Measurements from ENCODE around the gene SPATA20. TPM values are rescaled to one million over a fixed set of nuclear protein-coding genes. Genes with fewer than 3 reads are reported as not detected.

The SPATA20 gene
- total and polyA plus RNA-seq, 4 donors: 15.6 to 42.4 (median 19.6) TPM

DNA sequence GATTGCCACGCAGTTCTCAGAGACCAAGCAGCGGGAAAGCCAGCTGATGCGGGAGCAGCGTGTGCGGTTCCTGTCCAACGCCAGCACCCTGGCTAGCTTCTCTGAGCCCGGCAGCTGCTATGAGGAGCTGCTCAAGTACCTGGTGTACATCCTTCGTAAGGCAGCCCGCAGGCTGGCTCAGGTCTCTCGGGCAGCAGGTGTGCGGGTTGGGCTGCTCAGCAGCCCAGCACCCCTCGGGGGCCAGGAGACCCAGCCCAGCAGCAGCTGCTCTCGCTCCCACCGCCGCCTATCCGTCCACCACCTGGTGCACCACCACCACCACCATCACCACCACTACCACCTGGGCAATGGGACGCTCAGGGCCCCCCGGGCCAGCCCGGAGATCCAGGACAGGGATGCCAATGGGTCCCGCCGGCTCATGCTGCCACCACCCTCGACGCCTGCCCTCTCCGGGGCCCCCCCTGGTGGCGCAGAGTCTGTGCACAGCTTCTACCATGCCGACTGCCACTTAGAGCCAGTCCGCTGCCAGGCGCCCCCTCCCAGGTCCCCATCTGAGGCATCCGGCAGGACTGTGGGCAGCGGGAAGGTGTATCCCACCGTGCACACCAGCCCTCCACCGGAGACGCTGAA lies 28.7 kb downstream of the SPATA20 start:
- Histone ChIP-seq H3K27me3 (ENCODE audit: control insufficient read depth in 4 of 4, insufficient read depth in 4 of 4, low read length in 3 of 4) (no peaks in the 10 kb centered on the region), H3K9ac (ENCODE audit: low read depth in 1 of 2, low read length in 2 of 2) (no peak overlapping the region), H3K36me3 (ENCODE audit: control insufficient read depth in 4 of 4, insufficient read depth in 3 of 4, low read depth in 1 of 4, low read length in 3 of 4) (no peaks in the 10 kb centered on the region), H3K9me3 (ENCODE audit: control insufficient read depth in 4 of 4, low read length in 3 of 4) (no peaks in the 10 kb centered on the region), H3K4me1 (ENCODE audit: control insufficient read depth in 4 of 4, insufficient read depth in 4 of 4, low read length in 3 of 4) (no peaks in the 10 kb centered on the region), H3K27ac (ENCODE audit: low read depth in 1 of 2, low read length in 2 of 2) (no peak overlapping the region), H3K4me3 (ENCODE audit: low read depth in 1 of 3, low read length in 3 of 3) (no peak overlapping the region)
- 87% methylated on average over 33 of the region's 33 CpGs for WGBS
- TF ChIP-seq HNF4A (conservative IDR thresholded peaks at IDR 0.05): no peak
- TF ChIP-seq, protein P1, sequence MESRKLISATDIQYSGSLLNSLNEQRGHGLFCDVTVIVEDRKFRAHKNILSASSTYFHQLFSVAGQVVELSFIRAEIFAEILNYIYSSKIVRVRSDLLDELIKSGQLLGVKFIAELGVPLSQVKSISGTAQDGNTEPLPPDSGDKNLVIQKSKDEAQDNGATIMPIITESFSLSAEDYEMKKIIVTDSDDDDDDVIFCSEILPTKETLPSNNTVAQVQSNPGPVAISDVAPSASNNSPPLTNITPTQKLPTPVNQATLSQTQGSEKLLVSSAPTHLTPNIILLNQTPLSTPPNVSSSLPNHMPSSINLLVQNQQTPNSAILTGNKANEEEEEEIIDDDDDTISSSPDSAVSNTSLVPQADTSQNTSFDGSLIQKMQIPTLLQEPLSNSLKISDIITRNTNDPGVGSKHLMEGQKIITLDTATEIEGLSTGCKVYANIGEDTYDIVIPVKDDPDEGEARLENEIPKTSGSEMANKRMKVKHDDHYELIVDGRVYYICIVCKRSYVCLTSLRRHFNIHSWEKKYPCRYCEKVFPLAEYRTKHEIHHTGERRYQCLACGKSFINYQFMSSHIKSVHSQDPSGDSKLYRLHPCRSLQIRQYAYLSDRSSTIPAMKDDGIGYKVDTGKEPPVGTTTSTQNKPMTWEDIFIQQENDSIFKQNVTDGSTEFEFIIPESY (IDR thresholded peaks at IDR 0.05): no peak
- no peak for TF ChIP-seq TAF1 (conservative IDR thresholded peaks at IDR 0.05)
- TF ChIP-seq JUND (IDR thresholded peaks at IDR 0.05): no peak
- TF ChIP-seq SP1 (IDR thresholded peaks at IDR 0.05): no peak
- no peak for TF ChIP-seq HNF4G (IDR thresholded peaks at IDR 0.05)
- TF ChIP-seq NR2F2 (IDR thresholded peaks at IDR 0.05): no peak
- TF ChIP-seq FOXA1 (IDR thresholded peaks at IDR 0.05): no peak
- TF ChIP-seq, protein P2, sequence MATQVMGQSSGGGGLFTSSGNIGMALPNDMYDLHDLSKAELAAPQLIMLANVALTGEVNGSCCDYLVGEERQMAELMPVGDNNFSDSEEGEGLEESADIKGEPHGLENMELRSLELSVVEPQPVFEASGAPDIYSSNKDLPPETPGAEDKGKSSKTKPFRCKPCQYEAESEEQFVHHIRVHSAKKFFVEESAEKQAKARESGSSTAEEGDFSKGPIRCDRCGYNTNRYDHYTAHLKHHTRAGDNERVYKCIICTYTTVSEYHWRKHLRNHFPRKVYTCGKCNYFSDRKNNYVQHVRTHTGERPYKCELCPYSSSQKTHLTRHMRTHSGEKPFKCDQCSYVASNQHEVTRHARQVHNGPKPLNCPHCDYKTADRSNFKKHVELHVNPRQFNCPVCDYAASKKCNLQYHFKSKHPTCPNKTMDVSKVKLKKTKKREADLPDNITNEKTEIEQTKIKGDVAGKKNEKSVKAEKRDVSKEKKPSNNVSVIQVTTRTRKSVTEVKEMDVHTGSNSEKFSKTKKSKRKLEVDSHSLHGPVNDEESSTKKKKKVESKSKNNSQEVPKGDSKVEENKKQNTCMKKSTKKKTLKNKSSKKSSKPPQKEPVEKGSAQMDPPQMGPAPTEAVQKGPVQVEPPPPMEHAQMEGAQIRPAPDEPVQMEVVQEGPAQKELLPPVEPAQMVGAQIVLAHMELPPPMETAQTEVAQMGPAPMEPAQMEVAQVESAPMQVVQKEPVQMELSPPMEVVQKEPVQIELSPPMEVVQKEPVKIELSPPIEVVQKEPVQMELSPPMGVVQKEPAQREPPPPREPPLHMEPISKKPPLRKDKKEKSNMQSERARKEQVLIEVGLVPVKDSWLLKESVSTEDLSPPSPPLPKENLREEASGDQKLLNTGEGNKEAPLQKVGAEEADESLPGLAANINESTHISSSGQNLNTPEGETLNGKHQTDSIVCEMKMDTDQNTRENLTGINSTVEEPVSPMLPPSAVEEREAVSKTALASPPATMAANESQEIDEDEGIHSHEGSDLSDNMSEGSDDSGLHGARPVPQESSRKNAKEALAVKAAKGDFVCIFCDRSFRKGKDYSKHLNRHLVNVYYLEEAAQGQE (IDR thresholded peaks at IDR 0.05): no peak
- TF ChIP-seq RXRA (IDR thresholded peaks at IDR 0.05): no peak
- no peak for DNase-seq (ENCODE audit: low spot score)

DNA sequence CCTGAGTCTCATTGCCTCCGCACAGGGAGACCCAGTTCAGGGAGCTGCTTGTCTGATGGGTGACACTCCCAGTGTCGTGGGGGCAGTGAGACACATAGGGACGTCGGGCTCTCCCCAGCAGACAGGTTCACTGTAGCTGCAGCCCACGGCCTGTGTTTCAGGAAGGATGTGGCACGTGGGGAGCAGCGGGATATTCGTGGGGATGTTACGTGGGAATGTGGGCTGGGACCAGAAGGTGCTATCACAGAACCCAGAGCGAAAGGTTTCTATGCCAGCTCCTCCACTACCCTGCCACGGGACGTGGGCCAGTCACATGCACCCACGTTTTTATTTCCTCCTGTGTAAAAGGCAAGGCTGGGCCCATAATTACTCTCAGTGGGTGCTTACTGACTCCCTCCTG lies 29.9 kb downstream of the SPATA20 start:
- no peak for DNase-seq (ENCODE audit: low spot score)

More for the DNA sequence above, 29.9 kb downstream of the SPATA20 start:
- no peaks in the 10 kb centered on the region for H3K4me1 ChIP-seq (ENCODE audit: control insufficient read depth in 4 of 4, insufficient read depth in 4 of 4, low read length in 3 of 4)
- no peaks in the 10 kb centered on the region for H3K36me3 ChIP-seq (ENCODE audit: control insufficient read depth in 4 of 4, insufficient read depth in 3 of 4, low read depth in 1 of 4, low read length in 3 of 4)
- H3K4me3 ChIP-seq (ENCODE audit: low read depth in 1 of 3, low read length in 3 of 3): no peak overlapping the region
- WGBS: 81% methylated on average over 13 of the region's 13 CpGs
- H3K9ac ChIP-seq (ENCODE audit: low read depth in 1 of 2, low read length in 2 of 2): no peak overlapping the region
- no peak overlapping the region for H3K27ac ChIP-seq (ENCODE audit: low read depth in 1 of 2, low read length in 2 of 2)
- no peaks in the 10 kb centered on the region for H3K9me3 ChIP-seq (ENCODE audit: control insufficient read depth in 4 of 4, low read length in 3 of 4)
- TF ChIP-seq TAF1 (conservative IDR thresholded peaks at IDR 0.05) (no peak), RXRA (IDR thresholded peaks at IDR 0.05) (no peak), ATF3 (IDR thresholded peaks at IDR 0.05) (no peak), HNF4A (conservative IDR thresholded peaks at IDR 0.05) (no peak), JUND (IDR thresholded peaks at IDR 0.05) (no peak), EGR1 (IDR thresholded peaks at IDR 0.05; ENCODE audit: low read depth in 2 of 2) (no peak)
- no peaks in the 10 kb centered on the region for H3K27me3 ChIP-seq (ENCODE audit: control insufficient read depth in 4 of 4, insufficient read depth in 4 of 4, low read length in 3 of 4)
